Measurements from ENCODE around the gene ARHGAP15. TPM values are rescaled to one million over a fixed set of nuclear protein-coding genes. Genes with fewer than 3 reads are reported as not detected.

The ARHGAP15 gene
- total RNA-seq, 1 donor from 2014 or later: not detected

DNA sequence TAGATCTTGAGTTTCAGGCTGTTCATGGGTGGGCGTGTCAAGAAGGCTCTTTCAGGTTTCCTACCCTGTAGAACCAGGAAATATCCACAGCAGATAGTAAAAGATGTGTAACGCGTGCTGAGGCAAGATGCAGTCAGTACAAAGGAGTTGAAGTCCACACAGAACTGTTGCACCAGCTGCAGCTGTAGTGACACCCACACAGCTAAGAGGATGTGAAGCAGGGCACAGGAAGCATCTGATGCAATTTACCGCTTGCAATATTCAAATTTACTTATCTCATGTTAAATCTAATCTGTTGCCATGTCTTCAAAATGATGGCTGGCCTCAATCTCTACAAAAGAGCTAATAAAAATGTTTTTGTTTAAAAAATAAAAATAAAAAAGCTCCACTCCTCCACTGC, 132.8 kb downstream of the ARHGAP15 start:
- Mint-ChIP-seq H3K4me1 (ENCODE audit: low read depth, unreplicated experiment) (no peaks in the 10 kb centered on the region), H3K27ac (ENCODE audit: unreplicated experiment) (peak overlapping the region; percentile 14), H3K9me3 (ENCODE audit: unreplicated experiment) (no peaks in the 10 kb centered on the region), H3K4me3 (ENCODE audit: unreplicated experiment) (no peak overlapping the region), H3K36me3 (ENCODE audit: low read depth, unreplicated experiment) (no peaks in the 10 kb centered on the region), H3K27me3 (ENCODE audit: low read depth, unreplicated experiment) (no peaks in the 10 kb centered on the region)
- Histone ChIP-seq H3K4me1 (ENCODE audit: insufficient read depth, low read length) (no peaks in the 10 kb centered on the region), H3K27me3 (ENCODE audit: insufficient read depth, low read length) (no peaks in the 10 kb centered on the region), H3K27ac (ENCODE audit: low read depth, low read length) (no peak overlapping the region), H4K20me1 (ENCODE audit: insufficient read depth, low read length) (no peaks in the 10 kb centered on the region), H3K9ac (ENCODE audit: low read length) (no peak overlapping the region), H3K79me2 (ENCODE audit: insufficient read depth, low read length) (no peaks in the 10 kb centered on the region), H3K36me3 (ENCODE audit: insufficient read depth, low read length) (no peaks in the 10 kb centered on the region), H3K9me3 (ENCODE audit: insufficient read depth, low read depth, low read length) (no peaks in the 10 kb centered on the region), H2AFZ (ENCODE audit: low read depth, low read length) (no peak overlapping the region), H3K4me3 (ENCODE audit: insufficient read depth, low read depth, low read length) (no peak overlapping the region), H3K4me2 (ENCODE audit: low read length) (no peak overlapping the region)
- TF ChIP-seq EZH2 (IDR thresholded peaks at IDR 0.05; ENCODE audit: insufficient read depth, low read length): no peak
- TF ChIP-seq, protein P1, sequence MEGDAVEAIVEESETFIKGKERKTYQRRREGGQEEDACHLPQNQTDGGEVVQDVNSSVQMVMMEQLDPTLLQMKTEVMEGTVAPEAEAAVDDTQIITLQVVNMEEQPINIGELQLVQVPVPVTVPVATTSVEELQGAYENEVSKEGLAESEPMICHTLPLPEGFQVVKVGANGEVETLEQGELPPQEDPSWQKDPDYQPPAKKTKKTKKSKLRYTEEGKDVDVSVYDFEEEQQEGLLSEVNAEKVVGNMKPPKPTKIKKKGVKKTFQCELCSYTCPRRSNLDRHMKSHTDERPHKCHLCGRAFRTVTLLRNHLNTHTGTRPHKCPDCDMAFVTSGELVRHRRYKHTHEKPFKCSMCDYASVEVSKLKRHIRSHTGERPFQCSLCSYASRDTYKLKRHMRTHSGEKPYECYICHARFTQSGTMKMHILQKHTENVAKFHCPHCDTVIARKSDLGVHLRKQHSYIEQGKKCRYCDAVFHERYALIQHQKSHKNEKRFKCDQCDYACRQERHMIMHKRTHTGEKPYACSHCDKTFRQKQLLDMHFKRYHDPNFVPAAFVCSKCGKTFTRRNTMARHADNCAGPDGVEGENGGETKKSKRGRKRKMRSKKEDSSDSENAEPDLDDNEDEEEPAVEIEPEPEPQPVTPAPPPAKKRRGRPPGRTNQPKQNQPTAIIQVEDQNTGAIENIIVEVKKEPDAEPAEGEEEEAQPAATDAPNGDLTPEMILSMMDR (IDR thresholded peaks at IDR 0.05; ENCODE audit: insufficient read depth, low read depth, low read length): no peak
- FAIRE-seq: no peak
- no peak for DNase-seq (ENCODE audit: low read depth)

DNA sequence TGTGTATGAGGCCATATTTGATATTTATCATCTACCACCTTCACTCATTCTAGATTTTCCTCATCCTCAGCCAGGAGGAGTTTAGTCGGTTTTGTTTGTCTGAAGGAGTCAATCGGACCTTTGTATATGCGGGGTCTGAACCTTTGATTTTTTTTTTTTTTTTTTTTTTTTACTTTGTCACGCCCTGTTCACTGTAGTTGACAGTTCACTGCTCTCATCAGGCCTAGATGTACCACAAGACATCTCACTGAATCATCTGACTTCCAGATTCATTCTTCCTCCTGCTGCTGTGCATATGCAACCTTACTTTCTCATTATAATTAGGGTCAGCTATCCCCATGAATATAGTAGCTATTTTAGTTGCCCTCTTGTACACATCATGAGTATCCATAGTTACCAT, 133.2 kb downstream of the ARHGAP15 start:
- no peak for TF ChIP-seq EZH2 (IDR thresholded peaks at IDR 0.05; ENCODE audit: insufficient read depth, low read length)
- TF ChIP-seq, protein P1 (IDR thresholded peaks at IDR 0.05; ENCODE audit: insufficient read depth, low read depth, low read length): no peak
- Histone ChIP-seq H3K9ac (ENCODE audit: low read length) (no peak overlapping the region), H2AFZ (ENCODE audit: low read depth, low read length) (no peak overlapping the region), H3K4me2 (ENCODE audit: low read length) (no peak overlapping the region), H3K79me2 (ENCODE audit: insufficient read depth, low read length) (no peaks in the 10 kb centered on the region), H3K27me3 (ENCODE audit: insufficient read depth, low read length) (no peaks in the 10 kb centered on the region), H3K27ac (ENCODE audit: low read depth, low read length) (no peak overlapping the region), H3K4me1 (ENCODE audit: insufficient read depth, low read length) (no peaks in the 10 kb centered on the region), H4K20me1 (ENCODE audit: insufficient read depth, low read length) (no peaks in the 10 kb centered on the region), H3K4me3 (ENCODE audit: insufficient read depth, low read depth, low read length) (no peak overlapping the region), H3K9me3 (ENCODE audit: insufficient read depth, low read depth, low read length) (no peaks in the 10 kb centered on the region), H3K36me3 (ENCODE audit: insufficient read depth, low read length) (no peaks in the 10 kb centered on the region)
- H3K4me3 Mint-ChIP-seq (ENCODE audit: unreplicated experiment): no peak overlapping the region
- H3K4me1 Mint-ChIP-seq (ENCODE audit: low read depth, unreplicated experiment): no peaks in the 10 kb centered on the region
- no peaks in the 10 kb centered on the region for H3K9me3 Mint-ChIP-seq (ENCODE audit: unreplicated experiment)
- H3K36me3 Mint-ChIP-seq (ENCODE audit: low read depth, unreplicated experiment): no peaks in the 10 kb centered on the region
- DNase-seq (ENCODE audit: low read depth) (no peak), FAIRE-seq (no peak)
- H3K27ac Mint-ChIP-seq (ENCODE audit: unreplicated experiment): no peak overlapping the region
- H3K27me3 Mint-ChIP-seq (ENCODE audit: low read depth, unreplicated experiment): no peaks in the 10 kb centered on the region

DNA sequence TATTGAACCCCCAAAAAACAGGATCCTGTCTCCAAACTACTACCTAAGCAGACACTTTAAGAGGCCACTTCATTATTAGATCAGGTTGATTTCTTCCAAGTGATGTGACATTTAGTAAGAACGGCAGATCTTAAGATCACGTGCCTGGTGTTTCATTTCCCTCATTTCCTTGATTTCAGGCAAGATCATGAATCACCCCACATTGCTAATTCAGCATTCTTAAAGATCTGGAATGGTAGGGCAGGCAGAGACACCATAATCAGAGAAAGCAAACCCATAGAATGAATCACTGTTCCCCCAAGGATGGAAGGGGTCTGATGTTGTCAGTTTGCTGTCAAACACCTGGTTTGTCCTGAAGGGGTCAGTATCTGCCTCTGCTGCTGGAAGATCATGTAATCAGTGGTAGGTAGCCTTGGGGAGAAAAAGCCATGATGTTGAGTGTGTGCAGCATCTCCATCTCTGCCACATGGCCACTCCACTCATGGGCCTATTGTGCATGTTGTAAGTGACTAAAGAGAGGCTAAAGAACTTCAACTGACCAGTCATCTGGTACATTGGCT, 133.9 kb downstream of the ARHGAP15 start:
- Mint-ChIP-seq H3K4me3 (ENCODE audit: unreplicated experiment) (no peak overlapping the region), H3K36me3 (ENCODE audit: low read depth, unreplicated experiment) (no peaks in the 10 kb centered on the region), H3K9me3 (ENCODE audit: unreplicated experiment) (no peaks in the 10 kb centered on the region), H3K4me1 (ENCODE audit: low read depth, unreplicated experiment) (no peaks in the 10 kb centered on the region), H3K27ac (ENCODE audit: unreplicated experiment) (no peak overlapping the region), H3K27me3 (ENCODE audit: low read depth, unreplicated experiment) (no peaks in the 10 kb centered on the region)
- Histone ChIP-seq H3K9ac (ENCODE audit: low read length) (no peak overlapping the region), H3K4me2 (ENCODE audit: low read length) (no peak overlapping the region), H3K27me3 (ENCODE audit: insufficient read depth, low read length) (no peaks in the 10 kb centered on the region), H3K9me3 (ENCODE audit: insufficient read depth, low read depth, low read length) (no peaks in the 10 kb centered on the region), H3K4me1 (ENCODE audit: insufficient read depth, low read length) (no peaks in the 10 kb centered on the region), H3K79me2 (ENCODE audit: insufficient read depth, low read length) (no peaks in the 10 kb centered on the region), H2AFZ (ENCODE audit: low read depth, low read length) (no peak overlapping the region), H3K27ac (ENCODE audit: low read depth, low read length) (no peak overlapping the region), H3K36me3 (ENCODE audit: insufficient read depth, low read length) (no peaks in the 10 kb centered on the region), H4K20me1 (ENCODE audit: insufficient read depth, low read length) (no peaks in the 10 kb centered on the region), H3K4me3 (ENCODE audit: insufficient read depth, low read depth, low read length) (no peak overlapping the region)
- FAIRE-seq (no peak), DNase-seq (ENCODE audit: low read depth) (no peak)
- TF ChIP-seq EZH2 (IDR thresholded peaks at IDR 0.05; ENCODE audit: insufficient read depth, low read length): no peak
- TF ChIP-seq, protein P1 (IDR thresholded peaks at IDR 0.05; ENCODE audit: insufficient read depth, low read depth, low read length): no peak
